Measurements from ENCODE around the gene IDE.
"Not testable (repeated sequence)": the region's sequence is repeated elsewhere in the genome, so short reads cannot be mapped to it uniquely, and the experiment has no call there.

The IDE gene

DNA sequence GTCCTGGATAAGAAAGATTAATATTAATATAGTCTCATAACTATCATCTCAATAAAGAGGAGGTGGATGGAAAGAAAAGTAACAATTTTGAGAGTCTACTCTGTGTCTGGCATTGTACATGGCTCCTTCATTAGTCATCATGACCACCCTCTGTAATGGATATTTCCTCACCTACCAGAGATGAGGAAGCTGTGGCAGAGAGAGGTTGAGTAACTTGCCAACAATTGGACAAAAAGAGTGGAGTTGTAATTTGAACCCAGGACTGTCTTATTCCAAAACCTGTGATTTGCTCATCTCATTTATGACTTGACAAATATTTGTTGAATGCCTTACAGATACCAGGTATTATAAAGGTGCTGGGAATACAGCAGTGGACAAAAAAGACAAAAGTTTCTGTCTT lies 2.1 kb upstream of the IDE start:
- Mint-ChIP-seq H3K27me3 (no peaks in the 10 kb centered on the region), H3K9me3 (no peaks in the 10 kb centered on the region), H3K4me1 (peaks cover 28% of the 10 kb centered on the region), H3K36me3 (ENCODE audit: insufficient read depth) (peaks cover 9% of the 10 kb centered on the region), H3K27ac (ENCODE audit: low read depth) (no peak overlapping the region), H3K4me3 (no peak overlapping the region)
- no peak for DNase-seq (ENCODE audit: low spot score in 2 of 2)
- ATAC-seq (replicated peaks; ENCODE audit: extremely low read depth, poor library complexity, severe bottlenecking) = no peak

DNA sequence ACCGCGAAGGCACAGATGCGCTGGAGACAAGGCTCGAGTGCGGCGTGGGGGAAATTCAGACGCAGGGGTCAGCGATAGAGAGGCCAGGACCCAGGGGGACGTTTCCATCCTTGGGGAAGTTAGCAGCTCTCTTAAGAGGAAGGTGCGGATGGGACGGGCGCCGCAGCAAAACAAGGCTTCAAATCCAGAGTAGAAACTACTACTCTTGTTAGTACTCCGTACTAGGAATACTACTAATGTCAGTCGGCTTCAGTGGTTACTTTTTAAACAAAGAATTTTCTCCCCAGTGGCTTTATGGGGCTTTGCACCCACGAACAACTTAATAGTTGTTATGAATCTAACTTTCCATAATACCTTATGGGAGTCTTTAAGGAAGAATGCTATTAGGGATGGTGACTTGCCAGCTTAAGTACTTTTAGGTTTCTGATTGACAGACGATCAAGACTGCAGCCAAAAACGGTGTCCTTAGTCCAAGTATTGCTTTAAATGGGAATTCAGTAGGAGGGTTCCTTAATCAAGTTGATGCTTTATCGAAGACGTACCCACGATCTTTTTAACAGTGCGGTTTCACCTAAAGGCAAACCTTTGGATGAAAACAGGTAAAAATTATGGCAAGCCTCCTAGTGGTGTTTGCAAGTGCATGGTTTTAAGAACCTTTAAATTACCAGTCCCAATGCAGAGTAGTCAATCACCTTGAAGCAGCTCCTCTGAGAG lies 812 bp upstream of the IDE start:
- H3K4me1 Mint-ChIP-seq = peaks cover 29% of the 10 kb centered on the region
- H3K27ac Mint-ChIP-seq (ENCODE audit: low read depth) = peak overlapping the region; percentile 90
- peaks cover 9% of the 10 kb centered on the region for H3K36me3 Mint-ChIP-seq (ENCODE audit: insufficient read depth)
- no peaks in the 10 kb centered on the region for H3K9me3 Mint-ChIP-seq
- peak; percentile 61 for ATAC-seq (replicated peaks; ENCODE audit: extremely low read depth, poor library complexity, severe bottlenecking)
- peak overlapping the region; percentile 87 for H3K4me3 Mint-ChIP-seq
- no peaks in the 10 kb centered on the region for H3K27me3 Mint-ChIP-seq
- no peak for DNase-seq (ENCODE audit: low spot score in 2 of 2)

DNA sequence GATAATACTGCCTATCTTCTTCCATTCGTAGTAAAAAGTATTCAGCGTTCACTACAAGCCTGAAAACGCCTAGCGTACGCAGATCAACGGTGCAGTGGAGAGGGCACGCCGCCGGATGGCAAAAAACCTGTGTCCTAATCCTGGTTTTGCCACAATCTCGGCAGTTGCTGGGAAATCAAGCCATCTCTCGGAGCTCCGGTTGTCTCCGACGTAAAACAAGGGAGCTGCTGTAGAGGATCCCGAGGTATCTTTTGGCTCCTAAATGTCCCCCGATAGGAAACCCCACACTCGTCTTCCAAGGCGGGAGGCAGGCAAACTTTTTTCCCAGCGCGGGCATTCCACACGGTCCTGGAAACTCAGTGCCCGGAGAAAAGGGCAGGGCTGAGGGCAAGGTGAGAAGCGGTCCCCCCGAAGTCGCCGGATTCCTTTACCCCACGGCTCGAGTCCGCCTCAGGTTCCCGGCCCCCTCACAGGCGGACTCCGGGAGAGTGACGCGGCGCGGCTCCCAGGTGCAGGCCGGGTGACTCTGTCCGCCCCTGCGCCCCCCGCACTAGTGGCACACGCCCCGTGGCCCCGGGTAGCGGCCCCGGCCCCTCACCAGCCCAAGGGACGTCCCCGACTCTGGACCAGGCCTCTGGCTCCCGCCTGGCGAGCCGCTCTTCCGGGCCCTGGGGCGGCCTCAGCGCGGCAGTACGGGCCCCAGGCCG lies 649 bp downstream of the IDE start:
- H3K9me3 Mint-ChIP-seq = no peaks in the 10 kb centered on the region
- peak overlapping the region; percentile 87 for H3K4me3 Mint-ChIP-seq
- H3K4me1 Mint-ChIP-seq = peaks cover 35% of the 10 kb centered on the region
- H3K36me3 Mint-ChIP-seq (ENCODE audit: insufficient read depth) = peaks cover 9% of the 10 kb centered on the region
- ATAC-seq (replicated peaks; ENCODE audit: extremely low read depth, poor library complexity, severe bottlenecking) = peak; percentile 13
- no peaks in the 10 kb centered on the region for H3K27me3 Mint-ChIP-seq
- peak overlapping the region; percentile 90 for H3K27ac Mint-ChIP-seq (ENCODE audit: low read depth)
- peak; percentile 17 for DNase-seq (ENCODE audit: low spot score in 2 of 2)

DNA sequence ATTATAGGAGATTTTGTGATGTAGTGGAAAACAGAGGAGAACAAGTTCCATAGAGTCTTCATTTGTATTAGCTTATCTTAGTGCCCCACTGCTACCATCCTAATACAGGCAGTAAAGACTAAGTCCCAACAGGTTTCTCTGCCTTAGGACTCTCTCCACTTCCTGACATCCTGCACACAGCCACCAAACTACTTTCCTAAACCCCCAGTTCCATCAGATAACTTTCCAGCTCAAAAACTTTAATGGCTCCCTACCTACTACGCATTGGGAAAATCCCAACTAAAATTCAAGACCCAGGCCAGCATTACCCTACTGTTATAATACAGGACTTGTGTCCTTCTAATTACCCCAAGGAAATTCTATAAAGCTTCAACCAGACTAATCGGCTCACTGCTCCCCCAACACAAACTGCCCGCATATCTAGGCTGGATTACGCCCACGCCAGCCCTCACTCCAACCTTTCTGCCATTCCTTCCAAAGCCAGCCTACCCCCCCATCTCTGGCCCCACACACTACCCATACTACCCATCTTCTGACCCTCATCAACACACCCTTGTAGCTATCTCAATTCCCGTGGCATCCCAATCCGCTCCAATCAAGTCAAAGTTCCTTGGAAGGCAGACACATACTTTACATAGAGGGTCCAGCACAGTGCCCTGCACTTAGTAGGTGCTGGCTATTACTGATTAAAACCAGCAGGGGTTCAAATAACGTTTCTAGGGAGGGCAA lies 1.4 kb downstream of the IDE start:
- Mint-ChIP-seq H3K27me3 (no peaks in the 10 kb centered on the region), H3K36me3 (ENCODE audit: insufficient read depth) (peaks cover 9% of the 10 kb centered on the region), H3K27ac (ENCODE audit: low read depth) (peak overlapping the region; percentile 90), H3K4me1 (peaks cover 40% of the 10 kb centered on the region), H3K9me3 (no peaks in the 10 kb centered on the region), H3K4me3 (peak overlapping the region; percentile 87)
- no peak for ATAC-seq (replicated peaks; ENCODE audit: extremely low read depth, poor library complexity, severe bottlenecking)
- no peak for DNase-seq (ENCODE audit: low spot score in 2 of 2)

DNA sequence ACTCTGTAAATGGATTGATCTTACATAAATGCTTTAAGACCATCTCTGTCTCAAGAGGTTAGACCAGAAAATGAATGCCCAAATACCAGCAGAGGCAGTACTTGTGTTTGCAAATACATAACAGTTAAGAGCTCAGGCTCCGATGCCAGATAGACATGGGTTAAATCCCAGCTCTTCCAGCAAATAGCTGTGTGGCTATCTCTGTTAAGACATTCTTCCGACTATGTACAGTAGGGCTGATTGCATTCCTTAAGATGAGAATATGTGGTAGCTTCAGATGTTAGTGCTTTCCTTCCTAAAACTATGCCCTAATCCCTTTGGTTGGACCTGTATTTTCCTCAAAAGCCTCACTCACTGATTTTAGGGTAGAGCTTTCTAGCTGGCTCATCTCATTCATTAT lies 2.2 kb downstream of the IDE start:
- no peak for ATAC-seq (replicated peaks; ENCODE audit: extremely low read depth, poor library complexity, severe bottlenecking)
- no peak for DNase-seq (ENCODE audit: low spot score in 2 of 2)

DNA sequence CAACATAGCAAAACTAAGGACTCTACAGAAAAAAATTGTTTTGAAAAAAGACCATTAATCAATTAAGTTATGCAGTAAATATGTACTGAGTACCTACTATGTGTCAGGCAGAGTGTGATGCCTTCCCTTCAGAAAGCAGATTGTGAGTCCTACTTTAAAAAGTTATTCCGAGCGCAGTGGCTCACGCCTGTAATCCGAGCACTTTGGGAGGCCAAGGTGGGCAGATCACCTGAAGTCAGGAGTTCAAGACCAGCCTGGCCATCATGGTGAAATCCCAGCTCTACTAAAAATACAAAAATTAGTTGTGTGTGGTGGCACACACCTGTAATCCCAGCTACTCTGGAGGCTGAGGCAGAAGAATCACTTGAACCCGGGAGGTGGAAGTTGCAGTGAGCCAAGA lies 4.2 kb downstream of the IDE start:
- Mint-ChIP-seq H3K36me3 (ENCODE audit: insufficient read depth) (peaks cover 12% of the 10 kb centered on the region), H3K4me1 (peaks cover 52% of the 10 kb centered on the region)
- not testable (repeated sequence) for H3K27ac Mint-ChIP-seq (ENCODE audit: low read depth); H3K9me3 Mint-ChIP-seq; H3K27me3 Mint-ChIP-seq; DNase-seq (ENCODE audit: low spot score in 2 of 2); ATAC-seq (replicated peaks; ENCODE audit: extremely low read depth, poor library complexity, severe bottlenecking); H3K4me3 Mint-ChIP-seq

More for the DNA sequence above, 2.2 kb downstream of the IDE start:
- peak overlapping the region; percentile 87 for H3K4me3 Mint-ChIP-seq
- peaks cover 9% of the 10 kb centered on the region for H3K36me3 Mint-ChIP-seq (ENCODE audit: insufficient read depth)
- no peaks in the 10 kb centered on the region for H3K9me3 Mint-ChIP-seq
- H3K27ac Mint-ChIP-seq (ENCODE audit: low read depth) = no peak overlapping the region
- no peaks in the 10 kb centered on the region for H3K27me3 Mint-ChIP-seq
- H3K4me1 Mint-ChIP-seq = peaks cover 45% of the 10 kb centered on the region

DNA sequence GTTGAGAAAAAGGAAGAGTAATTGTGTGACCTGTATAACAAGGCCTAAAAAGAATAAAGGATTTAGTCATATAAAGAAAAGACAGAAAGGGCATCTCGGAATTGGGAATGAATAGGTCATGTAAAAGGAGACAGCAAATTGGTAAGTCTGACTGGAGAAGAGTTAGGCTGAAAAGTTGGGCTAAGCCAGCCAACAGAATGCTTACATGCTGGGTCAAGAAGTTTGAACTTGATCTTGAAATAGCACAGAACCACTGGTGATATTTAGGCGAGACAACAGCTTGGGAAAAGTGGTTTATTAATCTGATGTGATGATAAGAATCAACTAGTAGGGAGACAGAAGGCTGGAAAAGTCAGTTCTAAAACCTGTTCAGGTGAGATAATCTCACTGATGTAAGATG lies 4.8 kb downstream of the IDE start:
- Mint-ChIP-seq H3K27ac (ENCODE audit: low read depth) (no peak overlapping the region), H3K36me3 (ENCODE audit: insufficient read depth) (peaks cover 9% of the 10 kb centered on the region), H3K27me3 (no peaks in the 10 kb centered on the region), H3K4me3 (no peak overlapping the region), H3K9me3 (no peaks in the 10 kb centered on the region), H3K4me1 (peaks cover 51% of the 10 kb centered on the region)
- ATAC-seq (replicated peaks; ENCODE audit: extremely low read depth, poor library complexity, severe bottlenecking) (no peak), DNase-seq (ENCODE audit: low spot score in 2 of 2) (no peak)

DNA sequence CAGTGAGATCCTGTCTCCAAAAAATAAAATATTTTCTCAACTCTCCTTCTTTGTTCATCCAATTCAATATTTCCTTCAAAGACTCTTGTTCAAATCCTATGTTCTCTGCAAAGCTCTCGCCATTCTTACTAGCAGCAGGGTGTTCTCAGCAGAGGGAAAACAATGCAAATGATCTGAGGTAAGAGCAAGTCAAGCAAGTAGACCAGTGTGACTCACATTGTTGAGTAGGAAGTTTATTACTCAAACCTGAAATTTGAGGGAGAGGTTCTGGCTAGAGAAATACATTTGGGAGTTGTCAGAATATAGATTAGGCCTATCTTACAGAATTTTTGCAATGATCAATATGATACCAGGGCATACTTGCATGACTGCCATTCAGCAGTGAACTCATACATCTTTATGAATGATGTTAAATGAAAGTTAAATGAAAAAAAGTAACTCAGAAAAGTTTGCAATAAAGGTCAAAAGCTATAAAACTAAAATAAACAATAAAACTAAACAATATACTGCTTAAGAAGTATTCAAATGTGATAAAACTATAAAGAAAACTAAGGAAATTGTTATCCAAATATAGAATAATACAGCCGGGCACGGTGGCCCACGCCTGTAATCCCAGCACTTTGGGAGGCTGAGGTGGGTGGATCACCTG lies 5.8 kb downstream of the IDE start:
- DNase-seq (ENCODE audit: low spot score in 2 of 2) (no peak), ATAC-seq (replicated peaks; ENCODE audit: extremely low read depth, poor library complexity, severe bottlenecking) (no peak)
- H3K36me3 Mint-ChIP-seq (ENCODE audit: insufficient read depth) = peaks cover 10% of the 10 kb centered on the region
- H3K27me3 Mint-ChIP-seq = no peaks in the 10 kb centered on the region
- no peak overlapping the region for H3K4me3 Mint-ChIP-seq
- H3K4me1 Mint-ChIP-seq = peaks cover 51% of the 10 kb centered on the region
- H3K9me3 Mint-ChIP-seq = no peaks in the 10 kb centered on the region
- no peak overlapping the region for H3K27ac Mint-ChIP-seq (ENCODE audit: low read depth)

DNA sequence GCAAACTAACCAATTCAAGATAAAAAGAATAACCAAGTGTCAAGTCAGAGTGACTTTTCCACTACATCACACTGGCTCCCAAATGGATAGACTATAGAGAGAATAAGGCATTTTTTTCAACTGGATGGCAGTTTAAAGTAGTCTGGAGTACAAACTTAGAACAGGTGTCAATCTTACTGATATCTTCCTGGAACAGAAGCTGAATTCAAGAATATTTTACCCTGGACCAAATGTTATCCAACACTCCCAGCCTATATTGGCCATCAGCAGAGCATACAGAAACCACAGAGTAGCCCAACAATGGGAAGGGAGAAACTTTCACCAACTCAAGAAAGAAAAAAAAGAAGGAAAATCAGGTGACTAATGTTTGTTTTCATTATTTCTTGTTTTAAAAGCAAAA lies 11.5 kb downstream of the IDE start:
- H3K4me3 Mint-ChIP-seq = no peak overlapping the region
- ATAC-seq (replicated peaks; ENCODE audit: extremely low read depth, poor library complexity, severe bottlenecking) = no peak

DNA sequence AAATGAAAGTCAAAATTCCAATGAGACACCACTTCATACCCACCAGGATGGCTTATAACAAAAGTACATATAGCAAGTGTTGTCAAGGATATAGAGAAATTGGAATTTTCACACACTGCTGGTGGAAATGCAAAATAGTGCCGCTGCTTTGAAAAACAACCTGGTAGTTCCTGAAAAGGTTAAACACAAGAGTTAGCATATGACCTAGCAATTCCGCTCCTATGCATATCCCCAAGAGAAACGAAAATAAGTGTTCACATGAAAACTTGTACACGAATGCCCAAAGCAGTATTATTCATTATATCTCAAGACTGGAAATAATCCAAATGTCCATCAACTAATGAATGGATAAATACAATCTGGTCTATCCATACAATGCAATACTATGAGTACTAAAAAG lies 14.8 kb downstream of the IDE start:
- Mint-ChIP-seq H3K4me3 (no peak overlapping the region), H3K4me1 (peaks cover 6% of the 10 kb centered on the region), H3K36me3 (ENCODE audit: insufficient read depth) (peaks cover 32% of the 10 kb centered on the region), H3K27ac (ENCODE audit: low read depth) (no peak overlapping the region), H3K9me3 (no peaks in the 10 kb centered on the region), H3K27me3 (no peaks in the 10 kb centered on the region)
- ATAC-seq (replicated peaks; ENCODE audit: extremely low read depth, poor library complexity, severe bottlenecking) = no peak
- no peak for DNase-seq (ENCODE audit: low spot score in 2 of 2)

More for the DNA sequence above, 11.5 kb downstream of the IDE start:
- Mint-ChIP-seq H3K27me3 (no peaks in the 10 kb centered on the region), H3K36me3 (ENCODE audit: insufficient read depth) (peaks cover 26% of the 10 kb centered on the region), H3K4me1 (peaks cover 24% of the 10 kb centered on the region), H3K9me3 (no peaks in the 10 kb centered on the region), H3K27ac (ENCODE audit: low read depth) (no peak overlapping the region)
- DNase-seq (ENCODE audit: low spot score in 2 of 2) = no peak

DNA sequence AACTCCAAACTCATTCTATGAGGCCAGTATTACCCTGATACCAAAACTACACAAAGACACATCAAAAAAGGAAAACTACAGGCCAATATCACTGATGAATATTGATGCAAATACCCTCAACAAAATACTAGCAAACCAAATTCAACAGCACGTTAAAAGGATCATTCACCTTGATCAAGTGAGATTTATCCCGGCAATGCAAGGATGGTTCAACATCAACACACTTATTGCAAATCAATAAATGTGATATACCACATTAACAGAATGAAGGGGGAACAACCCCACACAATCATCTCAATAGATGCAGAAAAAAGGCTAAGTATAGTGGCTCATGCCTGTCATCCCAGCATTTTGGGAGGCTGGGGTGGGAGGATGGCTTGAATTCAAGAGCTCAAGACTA lies 19.9 kb downstream of the IDE start:
- Mint-ChIP-seq H3K9me3 (peaks cover 8% of the 10 kb centered on the region), H3K27ac (ENCODE audit: low read depth) (no peak overlapping the region), H3K36me3 (ENCODE audit: insufficient read depth) (peaks cover 26% of the 10 kb centered on the region), H3K4me1 (no peaks in the 10 kb centered on the region), H3K4me3 (no peak overlapping the region), H3K27me3 (no peaks in the 10 kb centered on the region)
- ATAC-seq (replicated peaks; ENCODE audit: extremely low read depth, poor library complexity, severe bottlenecking) (no peak), DNase-seq (ENCODE audit: low spot score in 2 of 2) (no peak)

DNA sequence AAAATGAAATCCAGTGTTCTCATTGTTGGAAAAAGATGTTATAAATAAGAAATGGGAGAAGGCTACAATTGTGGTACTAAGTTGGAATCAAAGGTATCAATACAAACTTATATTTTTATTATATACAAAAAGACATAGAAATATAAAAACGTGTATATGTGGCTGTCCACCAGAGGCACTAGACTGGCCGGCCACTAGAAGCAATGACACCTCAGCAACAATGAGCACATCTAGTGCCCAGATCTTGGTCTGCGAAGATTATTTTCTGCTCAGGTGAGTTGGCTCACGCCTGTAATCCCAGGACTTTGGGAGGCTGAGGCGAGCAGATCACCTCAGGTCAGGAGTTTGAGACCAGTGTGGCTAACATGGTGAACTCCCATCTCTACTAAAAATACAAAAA lies 21.6 kb downstream of the IDE start:
- Mint-ChIP-seq H3K4me1 (no peaks in the 10 kb centered on the region), H3K27me3 (no peaks in the 10 kb centered on the region), H3K36me3 (ENCODE audit: insufficient read depth) (peaks cover 19% of the 10 kb centered on the region), H3K4me3 (no peak overlapping the region), H3K27ac (ENCODE audit: low read depth) (no peak overlapping the region), H3K9me3 (peaks cover 8% of the 10 kb centered on the region)
- no peak for ATAC-seq (replicated peaks; ENCODE audit: extremely low read depth, poor library complexity, severe bottlenecking)
- no peak for DNase-seq (ENCODE audit: low spot score in 2 of 2)

All from central memory CD8-positive, alpha-beta T cell (primary cell).